Heart left ventricle (tissue), 16 donors: ENCODE measurements around the gene MATR3. TPM values are rescaled to one million over a fixed set of nuclear protein-coding genes. Genes with fewer than 3 reads are reported as not detected.

Source experiments
- ATAC-seq, 4 donors: fragments of 200-7000 bp; cut with Tn5 transposase; one replicate each; pipeline ENCODE4 v1.9.1; 2020 to 2022; ENCODE audit warnings: moderate library complexity in 4 of 4, mild to moderate bottlenecking in 3 of 4, moderate number of reproducible peaks in 1 of 4
- DNase-seq, 5 donors: peaks; one replicate each; pipeline ENCODE4 v3.0.0-alpha.2; 2020
- H3K27ac ChIP-seq, 12 donors: fragments of 200-600 bp; sonication (generic) in 4 of 12; one replicate each; pipeline versions ENCODE4 v1.5.0 to v1.8.0; 2016 to 2022; ENCODE audit warnings: mild to moderate bottlenecking in 2 of 12
- H3K27me3 ChIP-seq, 9 donors: fragments of 200-600 bp; sonication (generic) in 2 of 9; one replicate each; pipeline versions ENCODE4 v1.5.1 to v1.8.0; 2016 to 2022; ENCODE audit warnings: mild to moderate bottlenecking in 3 of 9
- H3K36me3 ChIP-seq, 9 donors: fragments of 200-600 bp; sonication (generic) in 2 of 9; one replicate each; pipeline versions ENCODE4 v1.5.0 to v1.8.0; 2018 to 2022; ENCODE audit warnings: mild to moderate bottlenecking in 2 of 9
- H3K4me1 ChIP-seq, 12 donors: fragments of 200-600 bp; sonication (generic) in 4 of 12; one replicate each; pipeline versions ENCODE4 v1.5.0 to v1.8.0; 2016 to 2022; ENCODE audit warnings: mild to moderate bottlenecking in 3 of 12
- H3K4me3 ChIP-seq, 12 donors: fragments of 200-600 bp; sonication (generic) in 4 of 12; one replicate each; pipeline versions ENCODE4 v1.5.0 to v1.8.0; 2017 to 2022; ENCODE audit warnings: mild to moderate bottlenecking in 9 of 12, moderate library complexity in 4 of 12
- H3K9me3 ChIP-seq, 12 donors: fragments of 200-600 bp; sonication (generic) in 4 of 12; one replicate each; pipeline versions ENCODE4 v1.5.0 to v1.8.0; 2016 to 2022; ENCODE audit warnings: mild to moderate bottlenecking in 1 of 12
- CTCF ChIP-seq, 12 donors: fragments of 200-600 bp; sonication (generic) in 4 of 12; IDR thresholded peaks; one replicate each; pipeline versions ENCODE4 v1.5.0 to v1.8.0; 2018 to 2022; ENCODE audit warnings: antibody characterized with exemption in 12 of 12, mild to moderate bottlenecking in 5 of 12
- POLR2A ChIP-seq, 2 donors: fragments of 450-650 bp; IDR thresholded peaks; one replicate each; pipeline ENCODE4 v1.6.1; 2017; ENCODE audit warnings: antibody characterized with exemption in 2 of 2, mild to moderate bottlenecking in 2 of 2, moderate library complexity in 2 of 2
- WGBS, 4 donors: extraction: QIAGEN DNeasy Blood & Tissue Kit in 2 of 4; methylation state at CpG; one replicate each; pipeline versions ENCODE4 v1.1.5 to v1.1.7; 2013 to 2018; 5-methylcytosine and 5-hydroxymethylcytosine counted together
- intact Hi-C, 10 donors: fragments of 100-400 bp; cut with DNase I; formaldehyde crosslinking; loops; one replicate each; pipeline versions ENCODE4 v1.11.1 to v1.14.2; 2022
- long read RNA-seq, 3 donors: library from polyadenylated mRNA; unstranded; transcript quantifications; one replicate each; pipeline ENCODE4 v2.0.0, GENCODE V29; 2020 to 2021
- polyA plus RNA-seq, 2 donors: library from polyadenylated mRNA; stranded (reverse); fragments of 200-250 nt; gene quantifications; one replicate each; pipeline ENCODE4 v1.2.3, GENCODE V29; 2013
- total RNA-seq, 9 donors: library from RNA; depleted of rRNA in 2 of 9; stranded (reverse); fragments of >200 nt in 2 of 9; fragmentation: NEBNext Ultra II Directional in 3 of 9; extraction: Animal tissue kit (Norgen Biotek cat#: 25700) in 3 of 9; gene quantifications; one replicate each; pipeline versions ENCODE4 v1.1.0 to v1.2.4, GENCODE V29; 2016 to 2023
- donor health status: ischemic (EF 13 %, LVEDD 7.1; RV severe dilation, severe dysfunction).
- donor health status: healthy with polysubstance abuse.
- donor health status: DM: no; HTN: yes; CAD: no.
- donor health status: DM: no; HTN: no; CAD: no.
- donor health status: ischemic (EF 25% LVEDD 6.9; RV normal size, moderate dysfunction).
- donor health status: ischemic (EF 25% LVEDD 5.7; RV mildly dilated, moderate dysfunction).
- donor health status: healthy.
- donor health status: DM: yes; HTN: yes; CAD: no.
- donor health status: ischemic (EF 35%, LVEDD 5.7; RV mildly dilated, moderate dysfunction).
- donor health status: nonischemic (EF 11% LVEDD 7.7; RV severe dilation, severe dysfunction).
- donor health status: DM: yes; HTN: yes; CAD: no.
- donor health status: PGD.
- donor health status: ischemic (EF 29% LVEDD 5.4; RV normal size, mild dysfunction).
- donor health status: nonischemic (EF 23%, LVEDD 6.1; RV moderate dilation, normal function).

Gene MATR3, protein sequence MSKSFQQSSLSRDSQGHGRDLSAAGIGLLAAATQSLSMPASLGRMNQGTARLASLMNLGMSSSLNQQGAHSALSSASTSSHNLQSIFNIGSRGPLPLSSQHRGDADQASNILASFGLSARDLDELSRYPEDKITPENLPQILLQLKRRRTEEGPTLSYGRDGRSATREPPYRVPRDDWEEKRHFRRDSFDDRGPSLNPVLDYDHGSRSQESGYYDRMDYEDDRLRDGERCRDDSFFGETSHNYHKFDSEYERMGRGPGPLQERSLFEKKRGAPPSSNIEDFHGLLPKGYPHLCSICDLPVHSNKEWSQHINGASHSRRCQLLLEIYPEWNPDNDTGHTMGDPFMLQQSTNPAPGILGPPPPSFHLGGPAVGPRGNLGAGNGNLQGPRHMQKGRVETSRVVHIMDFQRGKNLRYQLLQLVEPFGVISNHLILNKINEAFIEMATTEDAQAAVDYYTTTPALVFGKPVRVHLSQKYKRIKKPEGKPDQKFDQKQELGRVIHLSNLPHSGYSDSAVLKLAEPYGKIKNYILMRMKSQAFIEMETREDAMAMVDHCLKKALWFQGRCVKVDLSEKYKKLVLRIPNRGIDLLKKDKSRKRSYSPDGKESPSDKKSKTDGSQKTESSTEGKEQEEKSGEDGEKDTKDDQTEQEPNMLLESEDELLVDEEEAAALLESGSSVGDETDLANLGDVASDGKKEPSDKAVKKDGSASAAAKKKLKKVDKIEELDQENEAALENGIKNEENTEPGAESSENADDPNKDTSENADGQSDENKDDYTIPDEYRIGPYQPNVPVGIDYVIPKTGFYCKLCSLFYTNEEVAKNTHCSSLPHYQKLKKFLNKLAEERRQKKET
- total RNA-seq = 100 to 1,000 TPM; 133 to 208 (median 139) TPM
- polyA plus RNA-seq = 100 to 1,000 TPM in 1 of 2 donors, 10 to 100 TPM in 1; 97.2 to 115 TPM
- long read RNA-seq, donor 1, full-length matches to known transcripts = 277 of 388 reads
- long read RNA-seq, donor 1, partial matches to known transcripts = 25 of 388 reads
- long read RNA-seq, donor 1, other reads (novel, unspliced or antisense) = 86 of 388 reads
- long read RNA-seq, donor 2, full-length matches to known transcripts = 799 of 1,304 reads
- long read RNA-seq, donor 2, partial matches to known transcripts = 335 of 1,304 reads
- long read RNA-seq, donor 2, other reads (novel, unspliced or antisense) = 170 of 1,304 reads
- long read RNA-seq, donor 3, full-length matches to known transcripts = 304 of 396 reads
- long read RNA-seq, donor 3, partial matches to known transcripts = 27 of 396 reads
- long read RNA-seq, donor 3, other reads (novel, unspliced or antisense) = 65 of 396 reads

- H3K4me1 ChIP-seq = peaks cover 8 to 46% (median 38%) of the 10 kb centered on the region in 12 donors
- WGBS, 4 donors = 0 to 1% (median 0%) methylated on average over 28 to 88 of the region's 88 CpGs
- ATAC-seq (peak; percentile 95 to 97 (median 96)), DNase-seq (peak; percentile 97)
- H3K36me3 ChIP-seq = no peaks in the 10 kb centered on the region
- H3K9me3 ChIP-seq = no peaks in the 10 kb centered on the region
- no peaks in the 10 kb centered on the region for H3K27me3 ChIP-seq
- intact Hi-C loops = loop anchor here in 4 of 10 donors (2.0 to 10.0 kb wide), 4 partner anchors 47 to 101 kb away; partner anchors contain the start of genes PAIP2 (in 4 of the 4) and PROB1 (in 1 of the 4)
- TF ChIP-seq POLR2A (IDR thresholded peaks at IDR 0.05) (peak; percentile 42 to 90), CTCF (IDR thresholded peaks at IDR 0.05) (no peak)
- H3K4me3 ChIP-seq = peak within 1 kb of the TSS; percentile 64 to 98 (median 88)
- H3K27ac ChIP-seq = peak within 1 kb of the TSS; percentile 93 to 100 (median 99)
Observed at GRCh38 chr5:139293507-139294373, at the start of gene MATR3. MATR3 (plus strand) TSS chr5:139293740; CDS start chr5:139307416, 13,676 bp downstream.

DNA sequence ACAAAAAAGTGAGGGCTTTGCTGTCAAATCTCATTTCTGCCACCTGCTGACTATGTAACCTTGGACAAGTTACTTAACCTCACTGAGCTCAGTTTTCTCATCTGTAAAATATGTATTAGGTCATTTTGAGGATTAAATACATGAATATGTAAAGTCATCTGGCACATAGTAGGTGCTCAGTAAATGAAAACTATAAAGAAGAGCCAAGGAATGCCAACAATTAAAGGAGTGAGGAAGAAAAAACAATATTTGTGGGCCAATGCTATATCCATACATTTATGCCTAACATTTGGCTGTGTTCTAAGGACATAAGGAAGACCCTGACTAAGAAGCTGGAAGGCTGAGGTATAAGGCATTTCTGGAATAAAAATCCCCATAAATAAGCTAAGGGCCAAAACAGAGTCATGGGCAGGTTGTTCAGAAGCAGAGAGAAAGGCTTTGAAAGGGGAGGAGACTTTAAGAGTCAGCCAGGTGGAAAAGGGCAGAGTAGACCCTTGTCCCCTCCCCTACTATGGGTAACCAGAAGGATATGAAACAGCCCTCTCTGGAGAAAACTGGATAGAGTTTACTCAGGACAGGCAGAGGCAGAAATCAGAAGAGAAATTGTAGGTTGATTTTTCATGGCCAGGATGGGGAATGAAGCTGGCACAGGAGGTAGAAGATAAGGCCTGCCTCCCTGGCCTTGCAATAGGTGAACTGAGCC lies 47.8 kb upstream of the MATR3 start:
- no peak for DNase-seq
- no peak for TF ChIP-seq CTCF (IDR thresholded peaks at IDR 0.05)
- TF ChIP-seq POLR2A (IDR thresholded peaks at IDR 0.05) = no peak
- Histone ChIP-seq H3K27ac (no peak overlapping the region), H3K36me3 (no peaks in the 10 kb centered on the region), H3K27me3 (no peaks in the 10 kb centered on the region), H3K4me3 (no peak overlapping the region), H3K4me1 (peaks cover 0 to 12% (median 0%) of the 10 kb centered on the region in 12 donors), H3K9me3 (peaks cover 0 to 5% (median 0%) of the 10 kb centered on the region in 12 donors)
- intact Hi-C loops = no loop called here
- no peak for ATAC-seq

- 27 to 49% (median 43%) methylated on average over 3 to 4 of the region's 4 CpGs for WGBS, 4 donors
Observed at GRCh38 chr5:139246394-139246793, 47.1 kb upstream of the MATR3 start.

More at GRCh38 chr5:139246394-139246793, 47.1 kb upstream of the MATR3 start:
- H3K9me3 ChIP-seq = peaks cover 0 to 5% (median 0%) of the 10 kb centered on the region in 12 donors
- peaks cover 0 to 18% (median 0%) of the 10 kb centered on the region in 12 donors for H3K4me1 ChIP-seq
- H3K36me3 ChIP-seq = no peaks in the 10 kb centered on the region
- H3K4me3 ChIP-seq = no peak overlapping the region
- H3K27ac ChIP-seq = no peak overlapping the region
- DNase-seq (no peak), ATAC-seq (peak in 1 of 4 donors; percentile 54)
- no peak for TF ChIP-seq CTCF (IDR thresholded peaks at IDR 0.05)
- TF ChIP-seq POLR2A (IDR thresholded peaks at IDR 0.05) = no peak
- no peaks in the 10 kb centered on the region for H3K27me3 ChIP-seq
- intact Hi-C loops = no loop called here
